NCI-H1417 treated with DMSO at 0.1 percent for 48 hours (cell line): ENCODE data around the gene METTL8.

ENCODE experiments used
- DNase-seq: peaks from one replicate; lab custom pipeline; 2025; lab: John Stamatoyannopoulos, UW

The METTL8 gene, protein sequence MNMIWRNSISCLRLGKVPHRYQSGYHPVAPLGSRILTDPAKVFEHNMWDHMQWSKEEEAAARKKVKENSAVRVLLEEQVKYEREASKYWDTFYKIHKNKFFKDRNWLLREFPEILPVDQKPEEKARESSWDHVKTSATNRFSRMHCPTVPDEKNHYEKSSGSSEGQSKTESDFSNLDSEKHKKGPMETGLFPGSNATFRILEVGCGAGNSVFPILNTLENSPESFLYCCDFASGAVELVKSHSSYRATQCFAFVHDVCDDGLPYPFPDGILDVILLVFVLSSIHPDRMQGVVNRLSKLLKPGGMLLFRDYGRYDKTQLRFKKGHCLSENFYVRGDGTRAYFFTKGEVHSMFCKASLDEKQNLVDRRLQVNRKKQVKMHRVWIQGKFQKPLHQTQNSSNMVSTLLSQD

DNA sequence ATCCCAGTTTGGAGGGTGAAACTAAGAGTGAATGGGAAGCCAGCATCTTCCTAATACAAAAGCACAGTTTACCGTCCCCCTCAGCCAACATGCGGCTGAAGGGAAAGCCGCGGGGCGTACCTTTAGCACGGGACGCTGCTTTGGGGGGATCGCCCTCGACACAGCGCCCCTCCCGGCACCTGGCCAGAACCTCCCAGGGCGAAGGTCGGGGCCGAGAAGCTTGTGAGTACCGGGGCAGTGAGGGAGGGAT lies at the start of gene METTL8:
METTL8 (minus strand) TSS at position 228 of the 250 bp plus-strand sequence. CDS start 41,805 bp downstream, outside the sequence.
- DNase-seq, result no peak

DNA sequence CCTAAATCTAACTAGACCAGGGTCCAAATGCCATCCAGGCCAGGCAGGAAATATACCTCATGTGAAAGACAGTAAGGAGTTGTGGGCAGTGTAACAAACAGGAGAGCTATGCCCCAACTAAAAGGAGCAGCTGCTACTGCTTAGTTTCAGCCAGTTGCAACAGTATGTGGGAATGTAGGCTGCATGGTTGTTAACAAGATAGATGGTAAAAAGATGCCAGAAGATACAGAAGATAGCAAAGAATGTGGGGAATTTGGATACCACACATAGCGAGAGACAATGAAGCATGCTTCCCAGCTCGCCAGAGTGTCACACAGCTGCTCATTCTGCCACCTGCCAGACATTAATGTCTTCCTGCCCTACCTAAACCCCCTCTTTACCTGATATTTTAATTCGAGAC lies 49.1 kb upstream of the METTL8 start:
- DNase-seq, result no peak

DNA sequence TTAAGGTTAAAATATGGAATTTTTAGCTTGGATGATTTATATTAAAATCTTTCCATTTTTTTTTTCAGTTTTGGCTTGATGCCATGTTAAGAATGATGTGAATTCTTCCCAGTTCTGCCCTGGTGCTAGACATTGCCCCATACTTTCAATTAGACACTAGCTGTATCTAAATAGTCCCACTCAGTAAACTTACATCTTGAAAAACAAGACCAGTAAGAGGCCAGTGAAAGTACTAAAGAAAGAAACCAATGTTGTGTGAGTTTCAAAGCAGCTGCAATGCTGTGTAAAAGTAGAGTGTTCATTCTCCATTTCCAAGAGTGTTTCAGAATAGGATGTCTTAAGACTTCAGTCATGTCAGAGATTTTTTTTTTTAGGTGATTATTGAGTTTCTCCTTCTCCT lies 48.5 kb upstream of the METTL8 start:
- no peak for DNase-seq

DNA sequence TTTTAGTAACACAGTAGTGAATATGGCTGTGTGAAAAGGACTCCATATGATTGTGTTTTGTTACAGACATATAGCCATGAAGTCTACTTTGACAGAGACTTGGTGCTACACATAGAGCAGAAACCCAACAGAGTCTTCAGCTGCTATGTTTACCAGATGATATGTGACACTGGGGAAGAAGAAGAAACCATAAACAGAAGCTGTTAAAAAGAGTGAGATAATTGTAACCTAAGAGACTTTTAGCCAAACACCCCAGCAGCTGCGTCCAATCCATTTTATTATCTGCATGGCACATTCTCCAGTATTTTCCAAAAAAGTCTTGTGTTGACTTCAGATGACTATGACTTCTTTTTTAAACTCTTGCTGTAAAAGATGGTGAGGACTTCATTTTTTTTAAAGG lies 47.1 kb upstream of the METTL8 start:
- DNase-seq, result no peak

DNA sequence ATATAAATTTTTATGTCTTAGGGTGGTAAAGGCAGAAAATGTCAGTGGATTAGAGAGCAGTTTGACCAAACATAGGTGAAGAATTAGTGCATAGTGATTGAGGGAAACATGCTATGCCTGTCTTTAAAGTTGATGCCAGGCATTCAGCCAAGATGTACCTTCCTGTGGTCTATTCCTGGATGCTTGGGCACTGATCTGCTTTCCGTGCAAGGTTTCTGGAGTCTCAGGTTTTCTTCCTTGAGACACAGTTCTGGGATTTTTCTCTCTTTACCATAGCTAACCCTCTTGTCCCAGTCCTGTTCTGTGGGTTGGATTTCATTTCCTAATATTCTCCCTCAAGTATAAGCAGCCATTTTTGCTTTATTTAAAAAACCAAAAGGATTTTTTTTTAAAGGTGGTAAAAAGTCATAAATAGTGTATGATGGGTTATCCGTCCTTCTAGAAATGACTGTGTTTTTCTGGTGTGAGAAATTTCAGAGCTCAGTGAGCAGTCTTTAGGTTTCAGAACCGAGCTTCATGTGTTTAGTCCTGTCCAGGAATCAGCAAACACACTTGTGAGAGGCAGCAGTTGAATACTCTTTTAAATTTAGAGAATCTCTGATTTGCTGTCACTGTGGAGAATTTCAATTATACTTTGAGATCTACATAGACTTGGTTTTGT lies 45.5 kb upstream of the METTL8 start:
- no peak for DNase-seq

DNA sequence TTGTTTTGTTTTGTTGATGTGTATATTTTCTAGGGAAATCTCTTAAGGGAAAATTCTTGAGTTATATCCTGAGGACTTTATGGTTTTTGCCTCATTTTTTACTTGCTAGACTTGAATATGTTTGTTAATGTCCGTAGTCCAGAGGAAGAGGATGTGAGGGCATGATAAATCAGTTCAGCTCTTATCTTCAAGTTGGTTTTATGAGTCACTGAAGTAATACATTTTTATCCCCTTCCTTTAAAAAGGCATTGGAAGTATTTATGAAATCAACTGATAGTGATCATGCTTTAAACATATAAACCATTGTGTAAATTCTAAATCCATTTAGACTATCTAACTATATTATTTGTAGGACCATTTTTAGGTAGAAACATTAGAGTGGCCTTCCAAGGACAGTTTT lies 44.6 kb upstream of the METTL8 start:
- no peak for DNase-seq

DNA sequence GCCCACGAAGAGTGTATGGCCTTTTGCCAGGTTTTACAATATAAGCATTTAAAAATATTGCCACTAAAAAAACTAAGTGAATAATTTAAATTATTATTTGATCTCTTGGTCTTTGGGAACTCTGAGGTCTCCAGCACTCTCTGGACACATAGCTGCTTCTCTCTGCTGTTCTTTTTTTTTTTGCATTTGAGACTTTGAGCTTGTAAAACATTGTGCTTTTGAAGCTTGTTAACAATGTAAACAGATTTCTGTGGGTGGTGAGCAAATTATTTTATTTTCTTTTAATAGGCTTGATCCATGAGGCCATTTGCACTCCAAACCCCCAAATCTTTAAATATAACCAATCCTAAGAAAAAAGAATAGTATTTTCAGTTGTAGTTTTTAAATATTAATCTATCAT lies 42.2 kb upstream of the METTL8 start:
- DNase-seq, result no peak

DNA sequence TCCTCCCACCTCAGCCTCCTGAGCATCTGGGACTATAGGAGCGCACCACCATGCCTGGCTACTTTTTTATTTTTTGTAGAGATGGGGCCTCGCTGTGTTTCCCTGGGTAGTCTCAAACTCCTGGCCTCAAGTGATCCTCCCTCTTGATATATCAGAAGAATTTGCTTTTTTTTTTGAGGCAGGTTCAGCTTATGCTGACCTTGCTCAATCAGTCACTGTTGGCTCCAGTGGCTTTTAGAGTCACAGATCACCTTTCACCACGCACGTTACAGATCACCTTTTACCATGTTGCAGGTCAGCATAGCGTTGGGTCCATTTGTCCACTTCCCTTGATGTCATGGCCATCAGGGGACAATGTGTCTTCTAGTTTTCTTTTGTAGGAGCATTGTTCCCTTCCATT lies 36.3 kb upstream of the METTL8 start:
- no peak for DNase-seq

DNA sequence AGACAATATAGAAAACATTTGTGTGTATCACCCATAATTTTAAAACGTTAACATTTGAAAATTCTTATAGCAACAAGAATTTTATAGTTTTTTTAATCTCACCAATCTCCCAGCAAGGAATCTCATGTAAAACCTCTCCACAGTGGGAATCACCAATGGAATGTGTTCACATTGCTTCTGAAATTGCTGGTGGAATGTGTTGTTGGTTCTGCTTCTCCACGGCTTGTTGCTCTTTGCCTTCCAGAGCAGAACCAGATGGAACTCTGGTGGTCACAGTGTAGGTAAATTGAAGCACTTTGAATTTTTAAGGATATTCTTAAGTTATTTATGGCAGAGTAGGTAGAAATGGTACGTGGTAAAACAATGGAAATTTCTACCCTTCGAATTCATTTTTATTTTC lies 35.4 kb upstream of the METTL8 start:
- no peak for DNase-seq

DNA sequence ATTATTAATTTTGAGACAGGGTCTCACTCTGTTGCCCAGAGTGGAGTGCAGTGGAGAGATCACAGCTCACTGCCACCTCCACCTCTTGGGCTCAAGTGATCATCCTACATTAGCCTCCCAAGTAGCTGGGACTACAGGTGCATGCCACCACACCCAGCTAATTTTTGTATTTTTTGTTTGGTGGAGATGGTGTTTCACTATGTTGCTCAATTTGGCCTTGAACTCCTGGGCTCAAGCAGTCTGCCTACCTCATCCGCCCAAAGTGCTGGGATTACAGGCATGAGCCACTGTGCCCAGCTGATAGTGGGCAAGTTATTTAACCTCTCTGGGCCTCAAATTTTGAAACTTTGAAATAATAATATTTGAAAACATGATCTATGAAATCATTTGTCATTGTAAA lies 26.7 kb upstream of the METTL8 start:
- no peak for DNase-seq

DNA sequence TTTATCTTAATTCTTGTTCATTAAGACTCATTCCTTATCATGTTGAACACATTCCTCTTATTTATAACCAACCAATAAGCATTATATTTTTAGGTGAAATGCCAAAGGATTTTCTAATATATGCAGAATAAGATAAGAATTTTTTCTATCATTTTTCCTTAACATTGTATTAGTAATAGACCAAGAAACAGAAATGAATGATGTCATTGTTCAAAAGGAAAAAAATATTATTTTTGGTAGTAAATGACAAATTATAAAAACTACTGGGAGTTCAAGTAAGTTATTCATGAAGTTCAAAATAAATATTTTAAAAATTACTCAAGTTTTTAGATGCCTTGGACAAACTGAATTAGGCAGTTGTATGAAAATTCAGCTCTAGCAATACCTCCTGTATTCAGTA lies 25.7 kb upstream of the METTL8 start:
- DNase-seq, result no peak

DNA sequence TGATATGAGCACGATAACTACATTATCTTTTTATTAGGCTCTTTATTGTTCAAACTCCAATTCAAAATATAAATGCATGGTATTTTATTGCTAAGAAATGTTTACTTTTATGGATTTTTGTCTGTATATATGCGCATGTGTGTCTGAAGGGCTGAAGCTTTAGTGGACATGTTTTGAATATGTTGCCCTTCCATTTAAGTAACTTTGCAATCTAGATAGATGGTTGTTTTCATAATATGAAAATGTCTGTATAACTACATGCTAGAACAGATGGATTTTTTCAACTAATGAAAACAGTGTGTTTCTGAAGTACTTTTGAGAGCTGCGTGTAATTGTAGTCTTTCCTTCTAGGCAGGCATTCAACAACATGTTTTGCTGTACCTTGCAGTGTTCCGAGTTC lies 19.0 kb upstream of the METTL8 start:
- DNase-seq, result no peak

DNA sequence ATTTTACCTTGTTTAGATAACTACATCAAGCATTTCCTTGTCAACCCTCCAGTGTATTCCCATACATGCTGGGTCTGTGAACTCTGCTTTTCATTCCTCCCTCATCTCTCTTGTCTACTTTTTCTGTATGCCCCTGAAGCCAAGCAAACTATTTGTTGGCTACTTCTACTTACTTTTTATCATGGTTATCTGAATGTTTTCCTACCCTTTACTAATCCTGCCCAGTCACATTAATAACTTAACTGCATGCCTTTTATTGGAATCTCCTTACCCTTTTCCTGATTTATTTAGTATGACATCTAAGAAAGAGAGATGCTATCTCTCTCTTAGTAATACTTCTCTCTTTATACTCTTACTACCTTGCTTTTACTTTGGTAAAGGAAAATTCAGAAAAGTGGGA lies 17.3 kb upstream of the METTL8 start:
- DNase-seq, result no peak

DNA sequence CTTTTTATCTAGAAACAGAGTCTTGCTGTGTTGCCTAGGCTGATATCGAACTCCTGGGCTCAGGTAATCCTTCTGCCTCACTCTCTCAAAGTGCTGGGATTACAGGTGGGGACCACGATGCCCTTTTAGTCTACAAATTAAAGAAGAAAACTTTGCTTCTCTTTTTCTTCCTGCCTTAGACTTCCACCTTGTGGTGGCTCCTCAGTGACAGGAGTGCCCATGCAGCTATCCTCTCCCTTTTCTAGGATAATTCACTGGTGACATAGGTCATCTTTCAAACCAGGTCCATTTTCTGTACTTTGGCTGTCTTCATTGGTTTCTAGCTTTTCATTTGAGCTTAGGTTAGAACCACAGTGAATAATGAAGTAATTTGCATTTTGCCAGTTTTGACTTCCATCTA lies 13.9 kb upstream of the METTL8 start:
- no peak for DNase-seq

DNA sequence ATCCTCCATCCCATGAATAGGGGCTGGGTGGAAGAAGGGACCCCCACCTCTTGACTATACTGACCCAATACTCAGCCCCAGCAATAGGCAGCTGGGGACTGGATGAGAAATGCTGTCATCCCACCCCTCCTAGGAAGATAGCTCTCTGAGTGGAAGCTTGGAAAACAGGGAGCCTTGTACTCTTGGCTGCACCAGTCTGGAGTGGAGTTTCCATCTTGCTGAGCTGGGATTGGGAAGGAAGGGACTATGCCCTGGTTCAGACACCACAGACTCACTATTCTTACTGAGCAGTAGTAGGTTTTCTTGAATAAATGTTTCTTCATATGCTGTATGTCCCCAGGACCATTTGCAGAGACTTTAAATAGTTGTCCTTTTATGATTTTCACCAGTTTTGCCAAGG lies 7.7 kb upstream of the METTL8 start:
- no peak for DNase-seq

DNA sequence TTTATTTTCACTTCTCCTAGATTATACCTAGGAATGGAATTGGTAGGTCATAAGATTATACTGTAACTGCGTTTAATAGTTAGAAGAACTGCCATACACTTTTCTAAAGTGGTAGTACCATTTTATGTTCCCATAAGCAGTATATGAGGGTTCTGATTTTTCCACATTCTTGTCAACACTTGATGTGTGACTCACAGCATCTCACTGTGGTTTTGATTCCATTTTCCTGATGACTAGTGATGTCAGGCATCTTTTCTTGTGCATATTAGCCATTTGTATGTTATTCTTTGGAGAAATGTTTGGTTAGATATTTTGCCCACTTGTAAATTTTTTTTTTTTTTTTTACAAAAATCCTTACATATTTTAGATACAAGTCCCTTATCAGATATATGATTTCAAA lies 2.5 kb upstream of the METTL8 start:
- no peak for DNase-seq

DNA sequence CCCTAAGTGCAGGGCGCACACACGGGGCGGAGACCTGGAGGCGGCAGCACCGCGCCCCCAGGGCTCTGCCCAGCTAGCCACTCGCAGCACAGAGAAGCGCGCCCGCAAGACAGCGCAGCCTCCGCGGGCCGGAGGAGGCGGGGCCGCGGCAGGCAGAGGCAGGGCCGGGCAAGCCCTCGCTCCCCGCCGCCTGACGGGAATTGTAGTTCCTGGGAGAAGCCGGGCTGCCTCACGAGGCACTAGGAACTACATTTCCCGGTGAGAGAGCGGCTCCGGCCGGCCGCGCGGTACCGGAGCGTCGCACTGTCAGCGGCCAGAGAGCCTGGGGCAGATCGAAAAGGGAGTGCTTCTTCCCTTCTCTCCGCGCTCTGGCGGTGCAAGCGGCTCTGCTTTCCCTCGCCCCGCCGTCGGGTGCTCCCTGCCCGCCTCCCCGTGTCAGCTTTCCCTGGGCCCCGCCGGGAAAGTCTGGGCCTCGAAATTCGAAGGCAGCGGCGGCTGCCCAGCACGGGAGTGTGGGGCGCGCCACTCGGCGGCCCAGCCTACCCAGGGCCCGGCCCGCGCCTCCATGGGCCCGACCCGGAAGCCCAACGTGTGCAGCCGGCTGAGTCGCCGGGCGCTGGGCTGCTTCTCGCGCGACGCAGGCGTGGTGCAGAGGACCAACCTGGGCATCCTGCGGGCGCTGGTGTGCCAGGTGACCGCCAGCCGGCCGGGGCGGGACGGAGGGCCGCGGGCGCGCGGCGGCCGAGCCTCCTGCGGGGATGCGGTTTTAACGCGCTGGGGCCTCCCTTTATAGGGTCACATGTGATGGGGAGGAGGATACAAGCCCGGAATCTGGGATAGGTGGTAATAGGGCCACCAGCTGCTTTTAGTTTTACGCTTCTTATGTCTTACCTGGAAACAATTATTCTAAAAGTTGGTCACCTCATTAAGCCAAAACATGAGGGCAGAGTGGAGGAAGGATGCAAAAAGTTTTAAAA lies 511 bp upstream of the METTL8 start, which contains the start of gene DCAF17:
DCAF17 (plus strand) TSS at position 214 of the 977 bp plus-strand sequence; CDS start at position 566, 352 bp downstream.
- no peak for DNase-seq

DNA sequence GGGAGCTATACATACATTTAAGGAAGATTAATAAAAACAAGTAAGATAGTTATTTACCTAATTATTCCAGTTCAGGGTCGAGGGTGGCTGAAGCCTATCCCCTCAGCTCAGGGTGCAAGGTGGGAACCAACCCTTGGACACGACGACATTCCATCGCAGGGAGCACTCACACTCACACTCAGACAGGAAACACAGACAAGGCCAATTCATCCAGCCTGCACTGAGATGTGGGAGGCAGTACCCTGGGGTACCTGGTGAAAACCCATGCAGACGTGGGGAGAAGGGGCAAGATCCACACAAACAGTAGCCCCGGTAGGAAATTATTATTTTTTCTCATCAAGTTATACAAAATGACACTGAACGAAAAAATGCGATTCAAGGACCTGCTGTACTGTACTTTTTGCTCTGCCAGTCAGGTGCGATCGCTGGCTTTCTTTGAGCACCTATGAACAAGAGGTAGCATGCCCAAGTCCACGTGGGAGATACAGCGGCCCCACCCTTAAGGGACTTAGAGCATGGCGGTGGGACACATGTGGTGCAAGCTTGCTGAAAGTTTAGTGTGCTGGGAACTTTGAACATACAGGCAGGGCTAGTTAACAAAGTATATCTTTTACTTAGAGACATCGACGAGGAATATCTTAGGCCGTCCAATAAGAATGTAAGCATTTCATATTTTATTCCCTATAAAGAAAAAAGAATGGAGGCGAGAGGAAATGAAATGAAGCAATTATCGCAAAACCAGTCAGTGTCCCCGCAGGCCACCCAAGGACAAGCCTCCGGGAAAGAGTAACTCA lies 624 bp downstream of the METTL8 start:
- DNase-seq, result no peak

DNA sequence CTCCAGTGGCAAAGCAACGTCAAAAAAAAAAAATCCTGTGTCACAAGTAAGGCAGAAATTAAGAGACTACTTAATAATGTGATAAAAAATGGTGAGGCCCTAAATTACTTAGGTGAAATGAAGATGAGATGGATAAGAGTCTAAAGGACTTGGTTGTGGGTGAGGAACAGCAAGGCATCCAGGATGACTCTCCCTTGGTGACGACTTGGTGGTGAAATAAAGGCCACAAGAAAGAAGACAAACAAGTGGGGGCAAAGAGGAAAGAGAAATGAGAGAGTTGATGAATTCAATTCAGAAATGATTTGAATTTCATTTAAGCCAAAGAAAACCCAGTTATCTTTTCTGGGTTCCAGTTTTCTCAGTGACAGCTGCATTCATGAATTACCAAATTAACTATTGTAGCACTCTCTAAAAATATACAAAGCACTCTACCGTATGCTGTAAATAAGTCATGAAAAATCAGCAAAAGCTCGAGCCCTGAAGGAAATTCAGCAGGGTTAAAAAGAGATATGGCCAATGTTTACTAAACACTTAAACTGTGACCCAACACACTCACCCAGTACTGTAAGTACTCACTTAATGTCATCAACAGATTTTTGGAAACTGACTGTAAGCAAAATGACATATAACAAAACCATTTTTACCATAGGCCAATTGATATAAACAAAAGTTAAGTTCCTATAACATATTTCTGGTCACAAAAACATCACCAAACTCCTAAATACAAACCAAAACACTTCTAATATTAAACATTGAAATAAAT lies 1.4 kb downstream of the METTL8 start:
- DNase-seq, result no peak

DNA sequence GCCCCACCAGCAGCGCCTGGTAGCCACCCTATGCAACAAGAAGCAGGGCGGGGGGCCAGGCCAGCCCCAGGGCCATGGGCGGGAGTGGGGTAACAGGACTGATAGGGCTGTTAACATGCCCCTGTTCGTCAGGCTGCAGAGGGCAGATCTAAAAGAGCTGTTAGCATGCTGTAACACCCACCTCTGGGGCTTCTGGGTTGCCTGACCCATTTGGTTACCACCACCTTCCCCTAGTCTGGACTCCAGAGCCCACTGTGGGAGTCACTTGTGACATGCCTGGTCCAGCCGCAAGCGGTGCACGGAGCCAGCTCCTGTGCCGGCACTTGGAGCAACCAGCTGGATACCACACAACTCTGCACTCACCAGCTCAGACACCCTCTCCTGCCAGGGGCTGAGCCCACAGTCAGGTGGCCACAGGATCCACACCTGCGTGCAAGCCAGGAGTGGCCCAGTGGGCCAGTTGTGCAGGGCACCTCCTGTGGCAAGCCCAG lies 2.1 kb downstream of the METTL8 start:
- no peak for DNase-seq
